ENCODE measurements around the gene ATXN1. TPM values are rescaled to one million over a fixed set of nuclear protein-coding genes. Genes with fewer than 3 reads are reported as not detected.
A peak's percentile ranks its signal among the peaks of the same experiment; 100 is the strongest.

The ATXN1 gene
- total RNA-seq, 4 donors from 2014 or later, result 42.4 to 74.9 (median 52.1) TPM

DNA sequence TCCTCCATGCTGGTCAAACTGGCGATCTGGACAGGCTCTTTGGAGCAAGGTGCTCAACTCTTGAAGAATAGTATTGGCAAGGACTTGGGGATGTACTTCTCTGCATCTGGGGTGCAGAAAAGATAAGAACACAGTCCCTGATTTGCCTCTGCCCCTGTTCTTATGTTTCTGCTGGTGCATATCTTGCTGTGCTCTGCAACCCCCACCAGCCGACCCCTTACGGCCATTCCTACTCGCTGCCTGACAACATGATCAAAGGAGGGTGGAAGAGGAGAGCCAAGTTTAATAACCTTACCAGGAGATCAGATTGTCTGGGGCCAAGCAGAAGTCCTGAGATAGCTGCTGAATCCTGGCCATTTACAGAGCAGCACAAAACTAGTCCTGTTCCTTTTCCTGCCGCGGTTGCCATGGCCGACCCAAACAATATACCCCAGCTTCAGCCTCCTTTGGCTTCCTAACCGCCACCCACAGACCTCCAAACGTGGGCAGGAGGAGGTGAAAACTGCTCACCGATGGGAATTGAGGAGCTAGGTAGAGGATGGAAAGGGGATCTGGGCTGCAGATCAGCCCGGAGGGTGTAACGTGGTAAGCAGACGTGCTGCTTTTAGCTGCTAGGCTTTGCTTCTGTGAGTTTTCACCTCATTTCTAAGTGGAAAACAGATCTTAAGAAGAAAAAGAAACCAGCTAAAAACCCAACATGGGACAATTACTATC lies 60.9 kb downstream of the ATXN1 start:
- no peaks in the 10 kb centered on the region for H3K36me3 ChIP-seq
- peak overlapping the region; percentile 56 to 65 (median 60) for H3K27ac ChIP-seq (replicated peaks in 1 of 4)
- H3K4me1 ChIP-seq, result peaks cover 47 to 68% (median 65%) of the 10 kb centered on the region in 4 donors
- H3K4me3 ChIP-seq, result peak overlapping the region; percentile 38 to 54 (median 45)
- intact Hi-C loops (cut with DNase I), result no loop called here
- no peaks in the 10 kb centered on the region for H3K9me3 ChIP-seq
- 22% methylated on average over 13 of the region's 13 CpGs for WGBS
- no peak for DNase-seq (ENCODE audit: extremely low spot score)
- H3K27me3 ChIP-seq, result no peaks in the 10 kb centered on the region
- no peak for TF ChIP-seq CTCF (IDR thresholded peaks at IDR 0.05)
- no peak for TF ChIP-seq EP300 (IDR thresholded peaks at IDR 0.05)
- TF ChIP-seq POLR2AphosphoS5 (IDR thresholded peaks at IDR 0.05), result no peak
- TF ChIP-seq POLR2A (IDR thresholded peaks at IDR 0.05; ENCODE audit: low read depth), result no peak

GRCh38 chr6:16698997-16699868 lies 62.0 kb downstream of the ATXN1 start:
- no peak for DNase-seq (ENCODE audit: extremely low spot score)
- Histone ChIP-seq H3K9me3 (no peaks in the 10 kb centered on the region), H3K4me3 (no peak overlapping the region), H3K27ac (replicated peaks in 1 of 4) (peak overlapping the region; percentile 29 to 65 (median 60)), H3K27me3 (no peaks in the 10 kb centered on the region), H3K36me3 (no peaks in the 10 kb centered on the region), H3K4me1 (peaks cover 37 to 58% (median 54%) of the 10 kb centered on the region in 4 donors)
- TF ChIP-seq POLR2AphosphoS5 (IDR thresholded peaks at IDR 0.05) (no peak), CTCF (IDR thresholded peaks at IDR 0.05) (no peak), EP300 (IDR thresholded peaks at IDR 0.05) (no peak), POLR2A (IDR thresholded peaks at IDR 0.05; ENCODE audit: low read depth) (no peak)
- WGBS, result 47% methylated on average over 7 of the region's 7 CpGs
- intact Hi-C loops (cut with DNase I), result no loop called here

- H3K27me3 ChIP-seq, result no peaks in the 10 kb centered on the region
These were observed 63.1 kb downstream of the ATXN1 start for GRCh38 chr6:16698162-16698533.

DNA sequence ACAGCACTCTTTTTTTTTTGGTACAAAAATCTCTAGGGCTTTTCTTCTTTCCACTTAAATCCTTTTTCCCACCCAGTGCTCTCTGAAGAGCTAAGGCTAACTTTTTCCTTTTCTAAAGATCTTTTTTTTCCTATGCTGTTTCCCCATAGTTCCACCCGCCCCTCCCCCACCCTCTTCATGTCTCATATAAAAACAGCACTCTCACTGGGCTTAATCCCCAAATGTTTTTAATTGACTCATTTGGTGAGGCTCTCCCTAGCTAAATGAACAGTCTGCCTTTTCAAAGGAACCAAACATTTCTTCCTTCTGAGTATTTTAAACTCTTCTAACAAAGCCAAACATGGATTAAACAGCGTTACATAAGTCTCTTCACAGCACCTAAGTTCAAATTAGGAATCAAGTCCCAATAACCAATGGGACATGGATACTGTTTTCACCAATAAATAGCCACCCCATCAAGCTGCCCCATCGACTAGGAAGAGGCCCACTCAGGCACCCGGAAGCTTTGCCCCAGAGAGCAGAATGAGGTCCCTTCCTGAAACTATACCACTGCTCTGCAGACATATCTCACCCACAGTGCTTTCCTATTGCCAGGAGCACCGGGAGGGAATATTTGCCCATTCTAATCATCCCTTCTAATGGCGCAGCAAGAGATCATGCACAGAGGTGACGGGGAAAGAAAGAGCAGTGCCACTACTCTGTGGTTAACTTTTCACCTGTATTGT lies 63.7 kb downstream of the ATXN1 start:
- WGBS, result 76% methylated on average over 7 of the region's 7 CpGs
- H3K4me1 ChIP-seq, result peaks cover 32 to 49% (median 48%) of the 10 kb centered on the region in 4 donors
- H3K27ac ChIP-seq (replicated peaks in 1 of 4), result peak overlapping the region in 1 of 4 donors; percentile 12
- no peaks in the 10 kb centered on the region for H3K27me3 ChIP-seq
- no peak for TF ChIP-seq CTCF (IDR thresholded peaks at IDR 0.05)
- TF ChIP-seq POLR2A (IDR thresholded peaks at IDR 0.05; ENCODE audit: low read depth), result no peak
- no peak for TF ChIP-seq POLR2AphosphoS5 (IDR thresholded peaks at IDR 0.05)
- no peak overlapping the region for H3K4me3 ChIP-seq
- DNase-seq (ENCODE audit: extremely low spot score), result no peak
- no peaks in the 10 kb centered on the region for H3K36me3 ChIP-seq
- intact Hi-C loops (cut with DNase I), result no loop called here
- no peaks in the 10 kb centered on the region for H3K9me3 ChIP-seq

More at GRCh38 chr6:16698162-16698533, 63.1 kb downstream of the ATXN1 start:
- Histone ChIP-seq H3K9me3 (no peaks in the 10 kb centered on the region), H3K4me3 (no peak overlapping the region), H3K27ac (replicated peaks in 1 of 4) (peak overlapping the region in 1 of 4 donors; percentile 12), H3K36me3 (no peaks in the 10 kb centered on the region), H3K4me1 (peaks cover 32 to 49% (median 48%) of the 10 kb centered on the region in 4 donors)
- WGBS, result 65% methylated on average over 1 of the region's 1 CpG
- DNase-seq (ENCODE audit: extremely low spot score), result no peak
- intact Hi-C loops (cut with DNase I), result no loop called here
- TF ChIP-seq CTCF (IDR thresholded peaks at IDR 0.05), result no peak
- no peak for TF ChIP-seq POLR2A (IDR thresholded peaks at IDR 0.05; ENCODE audit: low read depth)
